CD14-positive monocyte (primary cell): ENCODE measurements around the gene PRRC2B. TPM values are rescaled to one million over a fixed set of nuclear protein-coding genes. Genes with fewer than 3 reads are reported as not detected.

Experiments
- DNase-seq, 3 donors: peaks; one replicate each; pipeline ENCODE4 v3.0.0-alpha.2; 2011 to 2022
- H2AFZ ChIP-seq: 2 replicates; pipeline ENCODE4 v1.6.0; 2012; ENCODE audit warnings: mild to moderate bottlenecking, low read depth, low read length, inconsistent platforms; ENCODE audit not compliant: insufficient read depth, poor library complexity, severe bottlenecking
- H3K27ac ChIP-seq, 2 donors: 1 replicate in 1 of 2; 2 replicates in 1 of 2; pipeline ENCODE4 v1.5.1; 2012 to 2013; ENCODE audit warnings: low read length in 2 of 2, control low read depth in 1 of 2, inconsistent platforms in 1 of 2, low read depth in 1 of 2, mild to moderate bottlenecking in 1 of 2
- H3K27me3 ChIP-seq, 2 donors: one replicate each; pipeline versions ENCODE4 v1.6.0 to v1.6.1; 2011 to 2013; ENCODE audit warnings: low read length in 2 of 2; ENCODE audit not compliant: control insufficient read depth in 2 of 2, insufficient read depth in 2 of 2
- H3K36me3 ChIP-seq, 2 donors: replicated peaks in 1 of 2; 1 replicate in 1 of 2; 2 replicates in 1 of 2; pipeline versions ENCODE4 v1.5.1 to v1.6.1; 2012 to 2013; ENCODE audit warnings: low read length in 2 of 2, control low read depth in 1 of 2, inconsistent platforms in 1 of 2, mild to moderate bottlenecking in 1 of 2; ENCODE audit not compliant: insufficient read depth in 2 of 2, control insufficient read depth in 1 of 2
- H3K4me1 ChIP-seq, 2 donors: 1 replicate in 1 of 2; 2 replicates in 1 of 2; pipeline versions ENCODE4 v1.5.1 to v1.6.1; 2012 to 2013; ENCODE audit warnings: low read length in 2 of 2, control low read depth in 1 of 2, inconsistent platforms in 1 of 2, mild to moderate bottlenecking in 1 of 2, moderate library complexity in 1 of 2; ENCODE audit not compliant: insufficient read depth in 2 of 2, control insufficient read depth in 1 of 2
- H3K4me2 ChIP-seq: replicated peaks from 2 replicates; pipeline ENCODE3; 2012; ENCODE audit warnings: low read length, moderate library complexity, mild to moderate bottlenecking; ENCODE audit not compliant: poor library complexity, severe bottlenecking; ENCODE audit errors: extremely low read depth
- H3K4me3 ChIP-seq, 3 experiments: fragments of 200-600 bp in 1 of 3; sonication (generic) in 1 of 3; replicated peaks in 1 of 3; 1 replicate in 2 of 3; 2 replicates in 1 of 3; pipeline ENCODE4 v1.5.1; 2011 to 2013; ENCODE audit warnings: low read length in 3 of 3, mild to moderate bottlenecking in 3 of 3, control low read depth in 2 of 3, low read depth in 2 of 3, inconsistent platforms in 1 of 3, moderate library complexity in 1 of 3
- H3K79me2 ChIP-seq: 2 replicates; pipeline ENCODE4 v1.6.0; 2012; ENCODE audit warnings: mild to moderate bottlenecking, control low read depth, inconsistent platforms, low read length, moderate library complexity; ENCODE audit not compliant: insufficient read depth
- H3K9ac ChIP-seq: 2 replicates; pipeline ENCODE4 v1.6.0; 2017; ENCODE audit warnings: low read length, mild to moderate bottlenecking; ENCODE audit not compliant: insufficient read depth, poor library complexity, severe bottlenecking
- H3K9me3 ChIP-seq, 2 donors: replicated peaks in 1 of 2; 1 replicate in 1 of 2; 2 replicates in 1 of 2; pipeline versions ENCODE4 v1.5.1 to v1.6.1; 2012 to 2013; ENCODE audit warnings: low read length in 2 of 2, control low read depth in 1 of 2; ENCODE audit not compliant: control insufficient read depth in 1 of 2, insufficient read depth in 1 of 2
- H4K20me1 ChIP-seq: 2 replicates; pipeline ENCODE4 v1.6.0; 2012; ENCODE audit warnings: mild to moderate bottlenecking, low read length, control low read depth, moderate library complexity; ENCODE audit not compliant: insufficient read depth
- H3K27ac Mint-ChIP-seq, 7 donors: one replicate each; pipeline ENCODE4 v1.8.0; 2020; ENCODE audit warnings: mild to moderate bottlenecking in 7 of 7, mixed read lengths in 7 of 7, moderate library complexity in 6 of 7, inconsistent platforms in 2 of 7
- H3K27me3 Mint-ChIP-seq, 3 donors: one replicate each; pipeline ENCODE4 v1.8.0; 2021 to 2022; ENCODE audit warnings: low read depth in 3 of 3, mild to moderate bottlenecking in 3 of 3, mixed read lengths in 3 of 3, moderate library complexity in 3 of 3, inconsistent platforms in 1 of 3
- H3K36me3 Mint-ChIP-seq, 2 donors: one replicate each; pipeline ENCODE4 v1.8.0; 2020; ENCODE audit warnings: mixed read lengths in 2 of 2, inconsistent platforms in 1 of 2, mild to moderate bottlenecking in 1 of 2
- H3K4me1 Mint-ChIP-seq: one replicate; pipeline ENCODE4 v1.8.0; 2020; ENCODE audit warnings: mild to moderate bottlenecking, mixed read lengths
- H3K4me3 Mint-ChIP-seq, 2 donors: one replicate each; pipeline ENCODE4 v1.8.0; 2020; ENCODE audit warnings: mild to moderate bottlenecking in 2 of 2, mixed read lengths in 2 of 2, moderate library complexity in 1 of 2
- H3K9me3 Mint-ChIP-seq, 7 donors: one replicate each; pipeline ENCODE4 v1.8.0; 2020 to 2022; ENCODE audit warnings: mixed read lengths in 7 of 7, mild to moderate bottlenecking in 6 of 7, moderate library complexity in 6 of 7, inconsistent platforms in 2 of 7
- CTCF ChIP-seq: fragments of 200-600 bp; IDR thresholded peaks from one replicate; pipeline ENCODE4 v1.8.0; 2022; ENCODE audit warnings: antibody characterized with exemption, mild to moderate bottlenecking
- WGBS: methylation state at CpG from one replicate; pipeline ENCODE4 v1.1.5; 2013; ENCODE audit warnings: missing lambda C conversion rate; ENCODE audit not compliant: insufficient coverage; 5-methylcytosine and 5-hydroxymethylcytosine counted together
- intact Hi-C, 2 donors: fragments of 100-400 bp; cut with micrococcal nuclease; formaldehyde crosslinking; loops; one replicate each; pipeline versions ENCODE4 v1.15.0 to v1.15.1; 2023
- polyA plus RNA-seq, 3 donors: library from polyadenylated mRNA; depleted of rRNA in 1 of 3; unstranded in 2 of 3; stranded (reverse) in 1 of 3; fragments of 300-500 nt in 2 of 3; fragments of >200 nt in 1 of 3; fragmentation: Illumina TruSeq in 2 of 3; gene quantifications; 1 replicate in 2 of 3; 2 replicates in 1 of 3; pipeline ENCODE4 v1.2.3, GENCODE V29; 2012 to 2021

PRRC2B gene
- polyA plus RNA-seq, 3 donors: 2.8 to 36.2 (median 8.6) TPM

GRCh38 chr9:131461166-131461565 is 67.3 kb downstream of the PRRC2B start:
- Histone ChIP-seq H2AFZ (no peak overlapping the region), H3K9ac (no peak overlapping the region), H3K4me1 (no peaks in the 10 kb centered on the region), H4K20me1 (peaks cover 50% of the 10 kb centered on the region), H3K36me3 (peaks cover 83 to 99% of the 10 kb centered on the region in 2 donors), H3K9me3 (no peaks in the 10 kb centered on the region), H3K27ac (no peak overlapping the region), H3K27me3 (no peaks in the 10 kb centered on the region), H3K4me3 (no peak overlapping the region), H3K4me2 (no peak overlapping the region), H3K79me2 (peaks cover 20% of the 10 kb centered on the region)
- no peak for DNase-seq
- Mint-ChIP-seq H3K9me3 (peaks cover 0 to 3% (median 0%) of the 10 kb centered on the region in 7 donors), H3K27ac (peak overlapping the region in 3 of 7 donors; percentile 21 to 64 (median 47)), H3K27me3 (no peaks in the 10 kb centered on the region), H3K36me3 (peaks cover 80 to 92% of the 10 kb centered on the region in 2 donors), H3K4me3 (no peak overlapping the region), H3K4me1 (peaks cover 2% of the 10 kb centered on the region)
- no CpG with 5 or more reads among the region's 1 CpG for WGBS
- intact Hi-C loops: no loop called here
- TF ChIP-seq CTCF: no peak

- H3K4me1 Mint-ChIP-seq: peaks cover 2% of the 10 kb centered on the region
- no peak overlapping the region for H2AFZ ChIP-seq
- H3K4me3 Mint-ChIP-seq: no peak overlapping the region
- peak overlapping the region in 5 of 7 donors; percentile 5 to 51 (median 33) for H3K27ac Mint-ChIP-seq
- H3K4me1 ChIP-seq: no peaks in the 10 kb centered on the region
- H3K4me2 ChIP-seq: no peak overlapping the region
- H3K27me3 Mint-ChIP-seq: no peaks in the 10 kb centered on the region
- peak overlapping the region in 1 of 2 donors; percentile 42 for H3K27ac ChIP-seq
- DNase-seq: no peak
- H3K9ac ChIP-seq: no peak overlapping the region
- peaks cover 59% of the 10 kb centered on the region for H4K20me1 ChIP-seq
- no peak overlapping the region for H3K4me3 ChIP-seq
- peaks cover 0 to 2% (median 0%) of the 10 kb centered on the region in 7 donors for H3K9me3 Mint-ChIP-seq
- H3K36me3 Mint-ChIP-seq: peaks cover 76 to 90% of the 10 kb centered on the region in 2 donors
- WGBS: 89% methylated on average over 20 of the region's 24 CpGs
- no peaks in the 10 kb centered on the region for H3K9me3 ChIP-seq
- no peak for TF ChIP-seq CTCF
- H3K79me2 ChIP-seq: peaks cover 21% of the 10 kb centered on the region
- peaks cover 83 to 98% of the 10 kb centered on the region in 2 donors for H3K36me3 ChIP-seq
- H3K27me3 ChIP-seq: no peaks in the 10 kb centered on the region
- intact Hi-C loops: no loop called here
These were observed 70.6 kb downstream of the PRRC2B start for GRCh38 chr9:131464354-131465000.
